Right lobe of liver (tissue), 4 donors: ENCODE results near the gene HARS1.

ENCODE experiments used
- CTCF ChIP-seq, 4 donors: fragments of 200-600 bp in 3 of 4; fragments of 450-650 bp in 1 of 4; IDR thresholded peaks; one replicate each; pipeline versions ENCODE4 v1.5.1 to v1.8.0; 2016 to 2022; ENCODE audit warnings: antibody characterized with exemption in 4 of 4, mild to moderate bottlenecking in 2 of 4
- POLR2A ChIP-seq: fragments of 450-650 bp; IDR thresholded peaks from one replicate; pipeline ENCODE4 v1.6.1; 2017; ENCODE audit warnings: antibody characterized with exemption, mild to moderate bottlenecking
- donor health status: DM: no; HTN: no; CAD: no.
- donor health status: DM: no; HTN: no; CAD: no.
- donor health status: DM: no; HTN: yes; CAD: no.

- TF ChIP-seq CTCF (IDR thresholded peaks at IDR 0.05), result no peak
- no peak for TF ChIP-seq POLR2A
Observed at GRCh38 chr5:140677947-140678346, 13.2 kb downstream of the HARS1 start.
